GM21528 (cell line): ENCODE data around the gene VAMP5.
"Not testable (repeated sequence)": the region's sequence is repeated elsewhere in the genome, so short reads cannot be mapped to it uniquely, and the experiment has no call there.

ENCODE experiments used
- ATAC-seq: cut with Tn5 transposase; IDR thresholded peaks from one replicate; pipeline ENCODE4 v1.9.1; 2021; ENCODE audit warnings: mild to moderate bottlenecking, moderate library complexity; ENCODE audit not compliant: unreplicated experiment, low FRiP score

VAMP5 gene

GRCh38 chr2:85549826-85550225, 34.4 kb upstream of the VAMP5 start:
- ATAC-seq, result no peak

- no peak for ATAC-seq
Measured at GRCh38 chr2:85550486-85550885, 33.7 kb upstream of the VAMP5 start.

- ATAC-seq, result no peak
Measured at GRCh38 chr2:85551698-85552678, 32.2 kb upstream of the VAMP5 start.

GRCh38 chr2:85553184-85553583, 31.0 kb upstream of the VAMP5 start:
- ATAC-seq, result no peak

GRCh38 chr2:85554980-85555612, 29.1 kb upstream of the VAMP5 start:
- ATAC-seq, result no peak

- no peak for ATAC-seq
Measured at GRCh38 chr2:85557130-85557529, 27.1 kb upstream of the VAMP5 start.

- ATAC-seq, result no peak
Measured at GRCh38 chr2:85558160-85558559, 26.1 kb upstream of the VAMP5 start.

- ATAC-seq, result not testable (repeated sequence)
Measured at GRCh38 chr2:85560403-85560726, 23.9 kb upstream of the VAMP5 start.

- peak; percentile 19 for ATAC-seq
Measured at GRCh38 chr2:85560812-85561279, 23.4 kb upstream of the VAMP5 start.

GRCh38 chr2:85561280-85562212, 22.7 kb upstream of the VAMP5 start, which contains the start of gene GGCX:
Gene GGCX (minus strand): TSS chr2:85561493. CDS start chr2:85561428, 65 bp downstream.
- peak; percentile 81 for ATAC-seq

GRCh38 chr2:85564144-85564563, 20.1 kb upstream of the VAMP5 start:
- ATAC-seq, result no peak

- ATAC-seq, result no peak
Measured at GRCh38 chr2:85566265-85566664, 18.0 kb upstream of the VAMP5 start.

GRCh38 chr2:85575739-85576138, 8.5 kb upstream of the VAMP5 start:
- ATAC-seq, result no peak

GRCh38 chr2:85577063-85577385, 7.2 kb upstream of the VAMP5 start:
- no peak for ATAC-seq

- ATAC-seq, result peak; percentile 63
Measured at GRCh38 chr2:85577386-85578242, 6.6 kb upstream of the VAMP5 start, which contains the start of gene VAMP8. Gene VAMP8 (plus strand): TSS chr2:85577586. CDS start chr2:85577647, 61 bp downstream.

GRCh38 chr2:85578243-85579180, 5.7 kb upstream of the VAMP5 start:
- no peak for ATAC-seq

- ATAC-seq, result no peak
Measured at GRCh38 chr2:85579266-85579935, 4.8 kb upstream of the VAMP5 start.

GRCh38 chr2:85580206-85580605, 4.0 kb upstream of the VAMP5 start:
- ATAC-seq, result no peak
